MV-4-11 (cell line): ENCODE measurements around the gene ELOVL1.
A peak's percentile ranks its signal among the peaks of the same experiment; 100 is the strongest.

ENCODE experiments used
- DNase-seq: peaks from one replicate; lab custom pipeline; 2025; lab: John Stamatoyannopoulos, UW

Gene ELOVL1

DNA sequence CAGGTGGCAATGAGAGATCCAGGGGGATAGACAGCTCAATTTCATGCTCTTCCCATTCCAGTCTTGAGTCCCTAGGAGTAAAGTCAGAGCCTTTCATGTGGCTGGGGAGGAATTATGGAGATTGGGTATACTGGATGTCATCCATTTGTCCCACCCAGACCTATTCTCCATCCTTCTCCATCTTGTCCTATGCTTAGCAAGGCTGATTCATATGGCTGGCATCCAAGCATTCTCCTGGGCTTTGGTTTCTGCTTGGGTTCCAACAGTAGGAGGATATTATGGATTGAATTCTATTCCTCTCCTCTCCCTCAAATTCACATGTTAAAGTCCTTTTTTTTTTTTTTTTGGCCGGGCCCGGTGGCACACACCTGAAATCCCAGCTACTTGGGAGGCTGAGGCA, 12.9 kb downstream of the ELOVL1 start:
- no peak for DNase-seq

DNA sequence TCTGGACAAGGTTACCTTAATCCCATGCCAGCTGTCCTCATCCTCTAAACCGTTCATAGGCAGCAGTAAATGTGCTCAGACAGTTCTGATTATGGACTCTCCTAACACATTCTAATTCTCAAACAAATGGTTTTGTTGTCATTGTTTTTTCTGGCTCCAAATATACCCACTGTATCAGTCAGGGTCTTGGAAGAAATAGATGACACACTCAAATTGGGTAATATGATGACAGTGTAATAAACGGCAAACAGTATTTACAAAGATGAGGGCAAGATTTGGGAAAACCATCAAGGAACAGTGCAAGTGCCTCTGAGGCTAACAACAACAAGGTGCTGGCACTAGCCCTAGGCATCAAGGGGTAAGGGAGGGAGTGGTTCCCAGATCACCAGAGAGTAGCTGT, 13.3 kb downstream of the ELOVL1 start:
- DNase-seq = no peak

DNA sequence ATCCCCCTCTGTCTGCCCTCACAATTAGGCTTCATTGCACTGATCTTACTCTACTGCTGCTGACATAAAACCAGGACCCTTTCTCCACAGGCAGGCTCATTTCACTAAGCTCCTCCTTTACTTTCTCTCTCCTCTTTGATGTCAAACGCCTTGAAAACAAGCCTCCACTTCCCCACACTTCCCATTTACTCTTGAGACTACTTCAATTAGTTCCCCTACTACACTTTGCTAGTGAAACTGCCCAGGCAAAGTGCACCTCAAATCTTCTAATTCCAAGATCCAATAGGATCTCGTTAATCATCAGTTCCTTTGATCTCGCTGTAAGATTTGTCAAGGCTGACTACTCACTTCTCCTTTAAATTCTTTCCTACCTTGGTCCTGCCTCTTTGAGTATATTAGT, 14.9 kb downstream of the ELOVL1 start:
- DNase-seq = no peak

DNA sequence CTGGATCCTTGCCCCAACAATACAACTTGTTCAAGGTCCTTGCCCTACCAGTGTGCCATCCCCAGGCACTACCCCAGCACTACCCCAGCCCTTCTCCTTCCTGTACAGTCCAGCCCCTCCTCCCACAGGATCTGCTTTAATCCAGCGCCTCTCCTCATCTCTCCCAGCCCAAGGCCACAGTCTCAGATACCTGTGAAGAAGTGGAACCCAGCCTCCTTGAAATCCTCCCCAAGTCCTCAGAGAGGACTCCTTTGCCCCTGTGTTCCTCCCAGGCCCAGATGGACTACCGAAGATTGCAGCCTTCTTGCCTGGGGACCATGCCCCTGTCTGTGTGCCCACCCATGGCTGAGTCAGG, 15.5 kb downstream of the ELOVL1 start:
- no peak for DNase-seq

DNA sequence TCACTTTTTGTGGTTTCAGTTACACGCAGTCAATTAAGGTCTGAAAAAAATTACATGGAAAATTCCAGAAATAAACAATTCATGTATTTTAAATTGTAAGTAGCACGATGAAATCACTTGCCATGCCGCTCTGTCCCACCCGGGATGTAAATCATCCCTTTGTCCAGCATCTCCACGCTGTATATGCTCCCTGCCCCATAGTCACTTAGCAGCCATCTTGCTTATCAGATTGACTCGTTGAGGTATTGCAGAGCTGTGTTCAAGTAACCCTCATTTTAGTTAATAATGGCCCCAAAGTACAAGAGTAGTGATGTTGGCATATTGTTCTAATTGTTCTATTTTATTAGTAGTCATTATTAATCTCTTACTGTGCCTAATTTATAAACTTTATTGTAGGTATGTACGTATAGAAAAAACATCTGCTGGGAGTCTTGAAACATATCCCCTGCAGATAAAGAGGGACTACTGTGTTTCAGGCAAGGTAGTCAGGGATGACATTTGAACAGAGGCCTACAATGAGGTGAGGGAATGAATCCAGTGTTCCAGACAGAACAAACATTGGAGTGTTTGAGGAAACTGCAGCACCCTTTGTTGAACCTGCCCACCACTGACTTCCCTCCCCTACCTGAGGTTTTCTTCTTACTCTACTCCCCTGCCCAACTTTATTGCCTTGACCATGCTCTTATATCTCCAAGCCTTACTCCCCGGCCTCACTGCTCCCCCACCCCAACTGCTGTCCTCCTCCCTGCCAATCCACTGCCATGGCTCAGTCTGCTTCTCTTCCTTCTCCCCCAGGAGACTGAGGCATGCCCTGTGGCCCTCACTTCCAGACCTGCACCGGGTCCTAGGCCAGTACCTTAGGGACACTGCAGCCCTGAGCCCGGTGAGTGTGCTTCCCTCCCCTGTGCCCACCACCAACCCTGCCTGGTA, 16.1 kb downstream of the ELOVL1 start:
- no peak for DNase-seq

DNA sequence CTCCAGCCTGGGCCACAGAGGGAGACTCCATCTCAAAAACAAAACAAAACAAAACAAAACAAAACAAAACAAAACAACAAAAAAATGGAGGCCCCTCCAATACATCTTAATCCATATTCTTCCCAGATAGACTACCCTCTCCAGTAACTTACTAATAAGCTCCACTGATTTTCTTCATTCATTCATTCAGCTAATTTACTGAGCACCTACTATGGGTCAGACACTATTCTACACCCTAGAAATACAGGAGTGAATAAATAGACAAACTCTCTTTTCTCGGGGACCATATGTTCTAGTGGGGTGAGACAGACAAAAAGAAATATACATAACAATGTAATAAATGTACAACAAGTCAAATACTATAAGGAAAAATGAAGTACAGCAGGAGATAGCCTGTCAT, 16.8 kb downstream of the ELOVL1 start:
- DNase-seq = no peak

DNA sequence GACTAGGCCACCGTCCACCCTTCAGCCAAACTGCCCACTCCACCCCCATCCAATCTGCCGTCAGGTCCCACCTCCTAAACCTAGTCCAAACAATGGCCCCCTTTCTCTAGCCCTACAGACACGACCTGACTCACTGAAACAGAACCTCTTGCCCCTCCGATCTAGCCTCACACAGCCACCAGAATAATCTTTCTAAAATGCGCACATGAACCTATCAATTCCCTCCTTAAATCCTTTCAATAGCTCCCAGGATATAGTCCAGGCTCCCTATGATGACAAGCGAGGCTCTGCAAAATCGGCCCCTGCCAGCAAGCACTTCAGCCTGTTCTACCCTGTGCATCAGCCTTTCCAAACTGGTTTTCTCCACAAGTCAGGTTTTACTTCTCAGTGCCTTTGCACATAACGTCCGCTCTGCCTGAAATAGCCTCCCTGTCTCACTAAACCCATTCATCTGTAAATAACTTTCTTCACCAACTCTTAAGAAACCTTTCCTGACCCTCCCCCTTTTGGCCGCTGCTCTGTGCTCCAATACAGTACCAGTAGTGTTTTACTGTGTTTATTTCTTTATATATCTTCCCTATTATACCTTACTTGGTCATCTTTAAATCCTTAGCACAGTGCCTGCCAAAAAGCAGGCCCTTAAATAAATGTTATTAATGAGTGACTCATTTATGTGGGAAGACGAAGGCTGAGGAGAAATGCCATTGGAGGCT, 18.1 kb downstream of the ELOVL1 start:
- no peak for DNase-seq

DNA sequence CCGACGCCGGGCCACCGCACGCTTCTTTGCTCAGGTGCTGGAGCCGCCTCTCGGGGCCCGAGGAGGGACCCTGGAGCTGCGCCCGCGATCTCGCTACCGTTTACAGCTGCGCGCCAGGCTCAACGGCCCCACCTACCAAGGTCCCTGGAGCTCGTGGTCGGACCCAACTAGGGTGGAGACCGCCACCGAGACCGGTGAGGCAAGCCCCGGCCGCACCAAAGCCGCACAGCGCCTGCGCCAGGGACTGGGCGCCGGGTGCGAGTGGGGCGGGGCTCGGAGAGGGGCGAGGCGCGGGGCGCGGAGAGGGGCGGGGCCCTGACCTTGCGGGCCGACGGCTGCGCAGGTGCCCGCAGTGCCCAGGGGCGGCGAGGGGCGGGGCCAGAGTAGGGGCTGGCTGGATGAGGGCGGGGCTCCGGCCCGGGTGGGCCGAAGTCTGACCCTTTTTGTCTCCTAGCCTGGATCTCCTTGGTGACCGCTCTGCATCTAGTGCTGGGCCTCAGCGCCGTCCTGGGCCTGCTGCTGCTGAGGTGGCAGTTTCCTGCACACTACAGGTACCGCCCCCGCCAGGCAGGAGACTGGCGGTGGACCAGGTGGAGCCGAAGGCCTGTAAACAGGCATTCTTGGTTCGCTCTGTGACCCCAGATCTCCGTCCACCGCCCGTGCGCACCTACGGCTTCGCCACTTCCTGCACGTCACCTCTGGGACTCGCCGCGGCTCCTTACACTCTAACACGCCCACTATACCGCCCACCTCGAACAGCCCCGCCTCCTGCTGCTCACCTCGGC, 18.8 kb downstream of the ELOVL1 start:
- DNase-seq = no peak

DNA sequence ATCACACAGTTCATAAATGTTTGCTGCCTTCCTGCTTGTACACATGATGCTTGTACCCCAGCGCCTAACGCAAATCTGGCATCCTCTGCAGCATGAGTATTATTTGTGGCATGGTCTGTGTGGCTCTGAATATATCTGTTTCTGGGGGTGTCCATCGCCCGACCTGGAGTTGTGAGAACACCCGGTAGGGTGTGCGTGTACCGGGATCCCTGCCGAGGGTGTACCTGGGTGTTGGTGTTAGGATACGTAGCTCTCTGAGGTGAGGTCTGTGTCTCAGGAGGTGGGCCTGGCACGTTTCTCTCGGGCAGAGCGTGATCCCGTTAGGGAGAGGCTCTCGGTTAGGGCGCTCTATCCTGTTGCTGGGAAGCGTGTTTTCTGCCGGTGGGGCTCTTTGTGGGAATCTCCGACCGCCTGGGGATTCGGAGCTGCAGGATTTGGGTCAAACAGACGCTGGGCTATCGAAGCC, 19.4 kb downstream of the ELOVL1 start:
- DNase-seq = no peak

DNA sequence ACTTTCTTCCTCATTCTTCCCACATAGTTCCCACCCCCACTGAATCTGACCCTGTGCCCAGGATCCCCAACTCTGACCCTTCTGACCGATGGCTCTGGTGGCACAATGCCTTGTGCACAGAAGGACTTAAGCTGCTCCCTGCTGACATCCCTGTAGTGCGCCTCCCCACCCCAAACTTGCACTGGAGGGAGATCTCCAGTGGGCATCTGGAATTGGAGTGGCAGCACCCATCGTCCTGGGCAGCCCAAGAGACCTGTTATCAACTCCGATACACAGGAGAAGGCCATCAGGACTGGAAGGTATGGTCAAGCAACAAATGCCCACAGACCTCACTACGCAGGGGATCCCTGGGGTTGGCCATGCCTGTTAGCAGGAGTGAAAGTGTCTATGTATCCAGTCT, 21.2 kb downstream of the ELOVL1 start:
- no peak for DNase-seq

DNA sequence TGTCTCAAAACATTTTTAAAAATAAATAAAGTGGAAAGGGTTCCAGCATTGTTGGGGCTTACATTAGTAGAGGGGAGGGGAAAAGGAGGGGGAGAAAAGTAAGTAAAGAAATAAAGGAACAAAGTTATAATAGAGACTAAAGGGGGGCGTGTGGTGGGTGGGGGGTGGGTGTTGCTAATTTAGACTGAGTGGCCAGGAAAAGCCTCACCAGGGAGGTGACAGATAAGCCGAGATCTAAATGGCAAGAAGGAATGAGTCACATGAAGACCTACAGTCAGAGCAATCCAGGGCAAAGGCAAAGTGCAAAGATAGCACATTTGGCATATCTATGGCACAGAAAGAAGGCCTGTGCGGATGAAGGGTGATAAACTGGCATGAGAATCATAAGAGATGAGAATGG, 22.7 kb downstream of the ELOVL1 start:
- DNase-seq = no peak

DNA sequence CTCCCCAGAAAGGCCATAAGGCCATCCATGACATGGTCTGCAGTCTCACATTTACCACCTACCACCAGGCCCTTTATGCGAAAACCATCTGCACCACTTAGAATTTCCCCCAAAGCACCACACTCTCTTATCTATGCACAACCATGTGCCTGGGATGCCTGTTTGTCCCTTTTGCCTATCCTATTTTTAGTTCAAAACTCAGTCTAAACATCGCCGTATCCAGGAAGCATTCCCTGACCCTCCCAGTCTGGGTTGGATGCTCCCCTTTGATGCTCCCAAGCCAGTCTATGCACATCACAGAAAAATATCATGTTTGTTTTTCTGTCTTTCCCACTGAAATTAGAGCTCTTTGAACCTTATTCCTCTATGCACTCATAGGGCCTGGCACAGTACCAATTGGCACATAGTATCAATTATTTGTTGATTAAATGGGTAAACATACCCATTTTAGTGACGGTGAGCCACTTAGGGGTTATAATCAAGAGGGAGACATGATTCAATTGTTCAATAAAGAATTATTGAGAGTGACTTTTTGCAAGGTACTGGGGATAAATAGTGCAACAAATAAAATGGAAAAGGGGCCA, 23.5 kb downstream of the ELOVL1 start:
- no peak for DNase-seq

DNA sequence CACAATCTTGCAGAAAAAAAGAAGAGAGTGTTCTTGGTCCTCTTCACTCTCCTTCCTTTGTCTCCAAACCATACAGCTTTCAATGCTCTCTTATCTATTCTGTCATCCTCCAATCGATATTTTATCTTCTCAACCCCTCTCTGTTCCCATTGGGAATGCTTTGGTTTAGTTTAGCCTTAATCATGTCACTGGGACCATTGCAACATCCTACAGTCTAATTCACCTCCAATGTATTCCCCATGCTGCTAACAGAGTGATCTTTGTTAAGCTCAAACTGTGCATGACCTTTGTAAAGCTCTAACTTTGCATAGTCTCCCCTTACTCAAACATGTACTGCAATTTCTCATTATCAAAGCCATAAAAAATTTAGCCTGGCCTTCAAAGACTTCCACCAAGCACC, 27.3 kb downstream of the ELOVL1 start:
- DNase-seq = no peak

DNA sequence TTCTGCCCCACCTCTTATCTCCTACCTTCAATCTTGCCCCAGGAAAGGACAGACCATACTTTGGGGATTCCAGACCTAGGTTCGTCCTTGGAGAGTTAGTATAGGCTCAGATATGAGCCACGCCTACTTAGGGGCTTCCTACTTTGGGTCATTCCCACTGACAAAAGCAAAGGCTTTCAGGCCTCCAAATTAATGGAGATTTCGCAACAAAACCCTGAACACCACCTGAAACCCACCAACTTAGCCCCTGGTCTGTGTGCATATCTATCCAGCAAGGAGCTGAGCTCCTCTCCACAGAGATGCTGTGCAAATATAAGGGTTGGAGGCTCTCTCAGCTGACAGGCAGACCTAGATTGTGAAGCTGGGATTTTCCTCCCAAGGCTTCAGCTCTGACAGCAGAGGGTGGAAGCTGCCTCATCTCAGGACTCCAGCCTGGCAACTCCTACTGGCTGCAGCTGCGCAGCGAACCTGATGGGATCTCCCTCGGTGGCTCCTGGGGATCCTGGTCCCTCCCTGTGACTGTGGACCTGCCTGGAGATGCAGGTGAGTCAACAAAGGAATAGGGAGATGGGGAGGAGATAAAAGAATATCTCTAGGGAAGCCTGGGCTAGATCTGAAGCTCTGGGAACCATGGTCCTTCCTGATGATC, 28.1 kb downstream of the ELOVL1 start:
- no peak for DNase-seq

DNA sequence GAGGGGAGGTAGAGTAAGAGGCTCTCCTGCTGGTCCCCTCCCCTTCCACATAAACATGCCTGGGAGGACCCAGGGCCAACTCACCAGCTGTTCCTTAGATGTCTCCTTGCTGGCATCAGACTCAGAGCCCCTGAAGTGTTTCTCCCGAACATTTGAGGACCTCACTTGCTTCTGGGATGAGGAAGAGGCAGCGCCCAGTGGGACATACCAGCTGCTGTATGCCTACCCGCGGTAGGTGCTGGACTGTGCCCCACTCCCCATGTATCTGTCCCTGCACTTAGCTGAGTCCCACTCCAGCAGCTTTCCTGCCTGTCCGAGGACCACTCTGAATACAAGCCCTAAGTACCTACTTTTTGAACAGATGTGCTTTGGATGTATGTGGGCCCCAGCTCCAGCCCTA, 29.8 kb downstream of the ELOVL1 start:
- DNase-seq = no peak

DNA sequence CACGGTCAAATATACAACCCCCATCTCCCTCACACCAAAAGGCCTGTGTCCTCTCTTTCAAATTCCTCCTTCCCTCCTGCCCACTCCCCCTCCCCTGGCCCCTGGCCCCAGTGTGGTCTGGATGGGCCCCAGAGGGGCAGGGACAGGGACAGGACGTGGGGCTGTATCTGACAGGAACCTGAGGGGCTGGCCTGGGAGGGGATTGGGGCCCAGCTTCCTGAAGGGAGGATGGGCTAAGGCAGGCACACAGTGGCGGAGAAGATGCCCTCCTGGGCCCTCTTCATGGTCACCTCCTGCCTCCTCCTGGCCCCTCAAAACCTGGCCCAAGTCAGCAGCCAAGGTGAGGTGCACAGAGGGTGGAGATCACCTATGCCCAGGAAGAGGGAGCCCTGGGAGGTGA, 30.2 kb downstream of the ELOVL1 start, which contains the start of gene MPL:
Gene MPL (plus strand): TSS at position 231 of the 400 bp plus-strand sequence. CDS start 31 bp downstream, at position 262.
- DNase-seq = no peak

DNA sequence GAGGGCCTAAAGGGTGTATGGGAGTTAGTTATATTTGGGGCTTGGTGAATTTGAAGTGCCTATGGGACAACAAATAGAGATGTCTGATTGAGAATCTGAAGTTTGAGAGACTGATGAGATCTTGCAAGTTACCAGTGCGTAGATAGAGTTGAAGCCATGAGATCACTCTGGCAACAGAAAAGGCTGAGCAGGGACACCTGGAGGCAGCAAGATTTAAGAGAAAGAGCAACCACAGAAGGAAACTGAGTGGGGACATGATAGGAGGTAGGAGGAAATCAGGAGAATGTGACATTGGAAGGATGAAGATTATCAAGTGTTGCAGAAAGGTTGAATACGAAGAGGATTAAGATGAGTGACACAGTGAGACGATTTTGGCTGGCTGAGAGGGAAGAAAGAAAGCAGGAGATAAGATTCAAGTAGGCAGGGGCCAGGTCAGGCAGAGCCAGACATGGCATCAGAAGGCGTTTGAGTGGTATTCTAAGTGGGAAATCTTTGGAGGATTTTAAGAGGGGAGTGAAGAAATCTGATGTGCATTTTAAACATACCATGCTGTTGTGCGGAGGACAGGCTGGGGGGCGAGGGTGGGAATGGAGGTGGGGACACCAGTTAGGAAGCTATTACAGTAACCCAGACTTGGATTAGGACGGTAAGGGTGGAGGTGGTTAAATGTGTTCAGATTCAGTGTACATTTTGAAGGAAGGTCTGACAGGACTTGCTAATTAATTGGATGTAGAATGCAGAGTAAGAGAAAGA, 33.2 kb downstream of the ELOVL1 start:
- no peak for DNase-seq

DNA sequence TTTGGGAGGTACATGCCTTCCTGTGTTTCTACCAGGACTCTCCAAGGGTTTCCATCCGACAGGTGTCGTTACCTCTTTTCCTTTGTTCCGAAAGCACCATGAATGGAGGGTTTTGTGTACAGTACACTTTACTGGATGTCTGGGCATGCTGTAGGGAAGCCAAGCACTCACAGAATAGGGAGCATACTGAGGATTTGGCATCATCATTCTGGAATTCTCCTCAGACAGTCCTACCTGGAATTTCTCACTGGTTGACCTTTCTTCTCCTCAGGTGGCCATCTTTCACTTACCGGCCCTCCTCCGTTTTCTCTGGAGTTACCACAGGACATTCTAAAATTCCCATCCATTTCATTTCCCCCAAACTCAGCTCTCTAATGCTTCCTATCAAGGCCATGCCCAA, 36.1 kb downstream of the ELOVL1 start:
- DNase-seq = no peak

DNA sequence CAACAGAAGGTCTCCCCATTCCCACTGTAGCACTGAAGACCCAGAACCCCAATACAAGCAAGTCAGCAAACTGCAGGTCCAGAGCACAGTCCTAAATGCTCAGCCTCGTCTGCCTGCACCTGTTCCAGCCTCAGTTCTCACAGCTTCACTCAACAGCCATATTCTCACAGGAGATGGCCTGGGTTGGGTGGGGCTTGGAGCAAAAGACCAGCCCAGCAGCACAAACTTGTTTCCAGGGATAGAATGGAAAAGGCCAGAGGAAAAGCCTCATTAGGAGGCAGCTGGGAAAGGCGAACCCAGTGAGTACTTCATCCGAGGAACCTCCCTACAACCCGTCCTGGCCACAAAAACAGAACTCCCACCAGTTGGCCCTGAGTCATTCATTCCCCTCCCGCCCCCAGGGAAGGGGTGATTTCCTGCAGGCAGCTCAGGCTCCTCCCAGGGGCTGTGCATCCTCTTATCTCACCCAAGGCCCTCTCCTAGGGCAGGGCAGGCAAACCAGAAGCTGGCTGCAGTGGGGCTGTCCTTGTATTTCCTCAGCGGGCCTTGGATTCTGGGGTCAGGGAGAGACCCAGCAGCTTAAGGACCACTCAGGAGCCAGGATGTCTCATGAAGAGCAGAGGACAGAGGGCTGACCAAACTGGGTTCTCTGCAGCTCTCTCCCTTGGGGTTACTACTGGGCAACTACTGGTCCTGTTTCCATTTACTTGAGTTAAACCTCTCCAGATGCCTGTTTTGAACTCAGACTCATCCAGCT, 37.6 kb downstream of the ELOVL1 start:
- DNase-seq = peak; percentile 84
